Measurements from ENCODE around the gene SRP68.

SRP68 gene

DNA sequence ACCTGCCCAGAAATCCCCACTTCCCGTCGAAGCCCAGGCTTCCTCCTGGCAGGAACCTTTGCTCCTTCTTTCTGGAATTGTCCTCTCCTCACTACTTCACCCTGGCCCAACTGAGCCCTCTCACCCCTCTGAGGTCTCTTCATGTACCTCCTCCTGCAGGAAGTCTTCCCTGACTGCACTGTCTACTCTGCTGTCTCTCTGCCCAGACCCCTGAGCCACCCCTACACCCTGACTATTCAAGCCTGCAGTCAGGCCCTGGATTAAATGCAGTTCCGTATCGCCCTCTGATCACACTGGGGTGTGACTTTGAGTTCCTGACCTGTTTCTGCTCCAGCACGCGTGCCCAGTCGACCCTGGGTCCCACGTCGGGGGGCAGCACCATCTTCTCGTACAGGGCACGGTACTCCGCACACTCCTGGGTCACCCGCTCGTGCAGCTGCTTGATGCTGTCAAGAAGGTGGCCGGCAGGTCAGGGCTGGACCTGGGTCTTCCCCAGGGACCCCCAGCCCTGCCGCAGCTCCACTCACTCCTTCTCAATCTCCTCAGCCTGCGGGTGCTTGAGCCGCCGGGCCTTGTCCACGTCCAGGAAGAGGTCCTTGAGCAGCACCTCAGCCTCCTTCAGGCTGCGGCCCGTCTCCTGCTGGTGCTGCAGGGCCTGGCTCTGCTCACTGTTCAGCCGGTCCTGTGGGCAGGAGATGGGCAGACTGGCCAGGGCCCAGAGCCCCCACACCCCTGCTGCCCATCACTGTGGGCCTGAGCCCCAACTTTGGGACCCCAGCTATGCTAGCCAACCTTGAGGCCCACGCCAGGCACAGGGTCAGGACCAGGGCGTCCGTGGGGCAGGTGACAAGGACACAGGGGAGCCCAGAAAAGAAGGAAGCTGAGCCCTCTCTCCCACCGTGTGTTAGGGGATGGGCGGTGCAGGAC lies 49.1 kb downstream of the SRP68 start:
- TF ChIP-seq, protein P1, sequence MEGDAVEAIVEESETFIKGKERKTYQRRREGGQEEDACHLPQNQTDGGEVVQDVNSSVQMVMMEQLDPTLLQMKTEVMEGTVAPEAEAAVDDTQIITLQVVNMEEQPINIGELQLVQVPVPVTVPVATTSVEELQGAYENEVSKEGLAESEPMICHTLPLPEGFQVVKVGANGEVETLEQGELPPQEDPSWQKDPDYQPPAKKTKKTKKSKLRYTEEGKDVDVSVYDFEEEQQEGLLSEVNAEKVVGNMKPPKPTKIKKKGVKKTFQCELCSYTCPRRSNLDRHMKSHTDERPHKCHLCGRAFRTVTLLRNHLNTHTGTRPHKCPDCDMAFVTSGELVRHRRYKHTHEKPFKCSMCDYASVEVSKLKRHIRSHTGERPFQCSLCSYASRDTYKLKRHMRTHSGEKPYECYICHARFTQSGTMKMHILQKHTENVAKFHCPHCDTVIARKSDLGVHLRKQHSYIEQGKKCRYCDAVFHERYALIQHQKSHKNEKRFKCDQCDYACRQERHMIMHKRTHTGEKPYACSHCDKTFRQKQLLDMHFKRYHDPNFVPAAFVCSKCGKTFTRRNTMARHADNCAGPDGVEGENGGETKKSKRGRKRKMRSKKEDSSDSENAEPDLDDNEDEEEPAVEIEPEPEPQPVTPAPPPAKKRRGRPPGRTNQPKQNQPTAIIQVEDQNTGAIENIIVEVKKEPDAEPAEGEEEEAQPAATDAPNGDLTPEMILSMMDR (IDR thresholded peaks at IDR 0.05; ENCODE audit: unreplicated experiment in 3 of 3), result no peak
- no peak overlapping the region for H3K27ac Mint-ChIP-seq
- H3K27me3 Mint-ChIP-seq (ENCODE audit: low read depth), result peaks cover 4% of the 10 kb centered on the region
- H3K4me3 Mint-ChIP-seq, result no peak overlapping the region
- no peaks in the 10 kb centered on the region for H3K9me3 Mint-ChIP-seq
- no peaks in the 10 kb centered on the region for H3K36me3 Mint-ChIP-seq (ENCODE audit: low read depth)
- H3K4me1 Mint-ChIP-seq, result peaks cover 3% of the 10 kb centered on the region

DNA sequence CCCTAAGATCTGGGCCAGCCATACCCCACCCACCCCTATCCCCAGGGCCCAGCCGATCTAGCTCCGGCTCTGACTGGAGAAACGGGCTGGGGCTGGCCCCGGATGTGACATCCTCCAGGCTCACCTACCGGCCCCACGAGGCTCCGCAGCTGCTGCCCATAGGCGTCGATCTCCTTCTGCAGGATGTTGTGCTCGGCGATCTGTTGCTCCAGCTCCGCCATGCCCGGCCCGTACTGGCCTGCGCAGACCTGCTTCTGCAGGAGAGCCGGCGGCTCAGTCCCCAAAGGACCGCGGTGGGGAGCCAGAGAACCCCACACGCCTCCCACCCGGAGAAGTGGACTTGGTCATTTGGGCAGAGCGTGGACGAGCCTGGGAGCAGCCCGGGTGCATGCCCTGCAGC lies 50.0 kb downstream of the SRP68 start:
- Mint-ChIP-seq H3K36me3 (ENCODE audit: low read depth) (no peaks in the 10 kb centered on the region), H3K27me3 (ENCODE audit: low read depth) (peaks cover 4% of the 10 kb centered on the region), H3K4me3 (no peak overlapping the region), H3K9me3 (no peaks in the 10 kb centered on the region), H3K4me1 (peaks cover 3% of the 10 kb centered on the region), H3K27ac (no peak overlapping the region)
- TF ChIP-seq, protein P1 (IDR thresholded peaks at IDR 0.05; ENCODE audit: unreplicated experiment in 3 of 3), result no peak

DNA sequence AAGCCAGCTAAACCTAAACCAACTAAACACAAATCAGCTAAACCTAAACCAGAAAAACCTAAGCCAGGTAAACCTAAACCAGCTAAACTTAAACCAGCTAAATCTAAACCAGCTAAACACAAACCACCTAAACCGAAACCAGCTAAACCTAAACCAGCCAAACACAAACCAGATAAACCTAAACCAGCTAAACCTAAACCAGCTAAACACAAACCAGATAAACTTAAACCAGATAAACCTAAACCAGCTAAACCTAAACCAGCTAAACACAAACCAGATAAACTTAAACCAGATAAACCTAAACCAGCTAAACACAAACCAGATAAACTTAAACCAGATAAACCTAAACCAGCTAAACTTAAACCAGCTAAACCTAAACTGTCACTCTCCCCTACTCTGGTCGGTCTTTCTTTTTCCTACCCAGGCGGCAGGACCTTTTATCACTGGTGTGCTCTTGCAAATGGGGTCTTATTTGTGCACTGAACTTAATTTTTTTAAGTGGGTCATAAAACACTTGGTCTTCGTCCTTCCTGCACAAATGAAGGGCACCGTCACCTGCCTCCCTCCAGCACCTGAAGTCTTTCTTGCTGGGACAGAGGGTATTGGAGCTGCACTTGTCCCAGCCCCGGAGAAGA lies 52.4 kb downstream of the SRP68 start:
- Mint-ChIP-seq H3K4me1 (peaks cover 3% of the 10 kb centered on the region), H3K27ac (peak overlapping the region in 1 of 3 experiments; percentile 43), H3K4me3 (no peak overlapping the region), H3K36me3 (ENCODE audit: low read depth) (no peaks in the 10 kb centered on the region), H3K9me3 (no peaks in the 10 kb centered on the region), H3K27me3 (ENCODE audit: low read depth) (peaks cover 4% of the 10 kb centered on the region)
- TF ChIP-seq, protein P1 (IDR thresholded peaks at IDR 0.05; ENCODE audit: unreplicated experiment in 3 of 3), result no peak

DNA sequence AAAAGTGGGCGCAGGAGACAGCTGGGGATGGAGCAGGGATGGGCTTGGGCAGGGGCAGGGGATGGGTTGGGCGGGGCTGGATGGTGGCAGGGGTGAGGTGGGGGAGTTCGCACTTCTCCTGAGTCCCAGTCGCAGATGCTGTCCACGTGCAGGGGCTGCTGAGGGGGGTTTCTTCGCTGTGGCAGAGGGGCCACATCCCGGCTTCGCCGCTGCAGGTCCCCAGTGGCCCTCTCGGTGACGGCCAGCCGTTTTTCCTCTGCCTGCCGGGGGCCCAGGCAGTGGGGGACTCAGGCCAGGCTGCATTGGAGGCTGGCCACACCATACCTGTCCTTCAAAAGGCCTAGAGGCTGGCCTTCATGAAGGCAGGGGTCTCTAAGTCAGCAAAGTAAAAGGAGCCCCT lies 53.5 kb downstream of the SRP68 start:
- TF ChIP-seq, protein P1 (IDR thresholded peaks at IDR 0.05; ENCODE audit: unreplicated experiment in 3 of 3), result no peak
- Mint-ChIP-seq H3K27me3 (ENCODE audit: low read depth) (peaks cover 9% of the 10 kb centered on the region), H3K4me1 (peaks cover 8% of the 10 kb centered on the region), H3K9me3 (no peaks in the 10 kb centered on the region), H3K27ac (no peak overlapping the region), H3K4me3 (no peak overlapping the region), H3K36me3 (ENCODE audit: low read depth) (no peaks in the 10 kb centered on the region)

DNA sequence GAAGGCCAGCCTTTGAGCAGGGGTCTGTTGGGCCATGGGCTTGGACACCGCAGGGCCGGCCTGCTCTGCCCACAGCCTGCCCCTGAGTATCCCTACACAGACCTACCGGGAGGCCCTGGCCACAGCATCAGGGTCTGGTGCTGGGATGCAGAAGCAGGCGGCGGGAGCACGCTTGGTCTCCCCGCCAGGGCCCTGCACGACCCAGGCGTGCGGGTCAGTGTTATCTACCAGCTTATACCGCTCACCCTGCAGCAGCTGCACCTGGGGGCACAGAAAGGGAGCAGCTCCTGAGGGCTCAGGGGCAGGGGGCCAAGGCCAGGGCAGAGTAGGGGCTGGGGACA lies 54.0 kb downstream of the SRP68 start:
- H3K27me3 Mint-ChIP-seq (ENCODE audit: low read depth), result peaks cover 9% of the 10 kb centered on the region
- no peak overlapping the region for H3K27ac Mint-ChIP-seq
- no peaks in the 10 kb centered on the region for H3K36me3 Mint-ChIP-seq (ENCODE audit: low read depth)
- H3K4me3 Mint-ChIP-seq, result no peak overlapping the region
- TF ChIP-seq, protein P1 (IDR thresholded peaks at IDR 0.05; ENCODE audit: unreplicated experiment in 3 of 3), result no peak
- peaks cover 12% of the 10 kb centered on the region for H3K4me1 Mint-ChIP-seq
- H3K9me3 Mint-ChIP-seq, result no peaks in the 10 kb centered on the region

Data from nephron (organoid).